ENCODE results near the gene STX10. TPM values are rescaled to one million over a fixed set of nuclear protein-coding genes. Genes with fewer than 3 reads are reported as not detected.
A peak's percentile ranks its signal among the peaks of the same experiment; 100 is the strongest.

Gene STX10
- total RNA-seq, 1 experiment from 2014 or later: 177 TPM

GRCh38 chr19:13127811-13128575, 22.2 kb downstream of the STX10 start:
- DNase-seq (ENCODE audit: low read depth): no peak
- in situ Hi-C loops (cut with HindIII; ENCODE audit: low pct_unique_long_range_greater_than_20kb, low sequenced_read_pairs): no loop called here

GRCh38 chr19:13127051-13127450, 23.1 kb downstream of the STX10 start:
- in situ Hi-C loops (cut with HindIII; ENCODE audit: low pct_unique_long_range_greater_than_20kb, low sequenced_read_pairs): no loop called here
- DNase-seq (ENCODE audit: low read depth): no peak

GRCh38 chr19:13122980-13123957, 26.9 kb downstream of the STX10 start:
- DNase-seq (ENCODE audit: low read depth): no peak

GRCh38 chr19:13122275-13122878, 27.8 kb downstream of the STX10 start:
- DNase-seq (ENCODE audit: low read depth): no peak
- in situ Hi-C loops (cut with HindIII; ENCODE audit: low pct_unique_long_range_greater_than_20kb, low sequenced_read_pairs): no loop called here

More at GRCh38 chr19:13122980-13123957, 26.9 kb downstream of the STX10 start:
- in situ Hi-C loops (cut with HindIII; ENCODE audit: low pct_unique_long_range_greater_than_20kb, low sequenced_read_pairs): no loop called here

DNA sequence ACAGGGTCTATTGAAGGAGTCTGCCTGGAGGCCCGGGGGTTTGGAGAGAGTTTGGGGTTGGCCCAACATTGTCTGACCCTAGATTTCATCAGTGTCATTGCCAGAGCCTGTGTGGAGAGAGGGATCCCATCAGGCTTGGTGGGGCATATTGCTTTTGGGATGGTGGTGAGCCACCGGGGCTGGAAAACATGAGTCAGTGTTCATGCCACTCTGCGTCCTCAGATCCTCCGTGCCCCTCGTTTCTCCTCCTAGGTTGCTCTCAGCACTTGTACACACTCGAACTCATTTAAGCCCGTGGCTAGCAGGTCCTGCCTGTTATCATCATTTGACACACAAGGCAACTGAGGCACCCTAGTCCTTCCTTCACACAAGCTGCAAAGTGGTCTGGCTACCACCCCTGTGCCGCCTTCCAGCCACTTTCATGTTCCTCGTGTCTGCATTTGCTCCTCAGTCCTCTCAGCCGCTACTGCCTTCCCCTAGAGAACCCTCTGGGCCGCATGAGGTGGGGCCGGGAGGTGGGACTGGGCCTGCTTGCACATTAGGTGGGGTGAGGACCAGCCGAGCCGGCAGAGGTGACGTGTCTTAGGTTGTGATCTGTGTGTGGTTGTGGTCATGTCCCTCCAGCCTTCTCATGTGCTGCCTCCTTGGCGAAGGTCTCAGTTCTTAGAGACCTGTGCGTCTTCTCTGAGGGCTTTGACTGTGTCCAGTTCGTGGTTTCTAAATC, 28.5 kb downstream of the STX10 start:
- in situ Hi-C loops (cut with HindIII; ENCODE audit: low pct_unique_long_range_greater_than_20kb, low sequenced_read_pairs): no loop called here
- DNase-seq (ENCODE audit: low read depth): no peak

GRCh38 chr19:13120817-13121216, 29.4 kb downstream of the STX10 start:
- no peak for DNase-seq (ENCODE audit: low read depth)
- in situ Hi-C loops (cut with HindIII; ENCODE audit: low pct_unique_long_range_greater_than_20kb, low sequenced_read_pairs): no loop called here

- in situ Hi-C loops (cut with HindIII; ENCODE audit: low pct_unique_long_range_greater_than_20kb, low sequenced_read_pairs): no loop called here
Observed at GRCh38 chr19:13120031-13120430, 30.1 kb downstream of the STX10 start.

GRCh38 chr19:13119627-13120026, 30.5 kb downstream of the STX10 start:
- in situ Hi-C loops (cut with HindIII; ENCODE audit: low pct_unique_long_range_greater_than_20kb, low sequenced_read_pairs): no loop called here
- no peak for DNase-seq (ENCODE audit: low read depth)

More at GRCh38 chr19:13120031-13120430, 30.1 kb downstream of the STX10 start:
- DNase-seq (ENCODE audit: low read depth): no peak

- DNase-seq (ENCODE audit: low read depth): no peak
- in situ Hi-C loops (cut with HindIII; ENCODE audit: low pct_unique_long_range_greater_than_20kb, low sequenced_read_pairs): no loop called here
Observed at GRCh38 chr19:13118424-13119193, 31.6 kb downstream of the STX10 start.

GRCh38 chr19:13117772-13118423, 32.3 kb downstream of the STX10 start, which contains the start of gene NACC1:
TSS of gene NACC1 (plus strand) at chr19:13118264. CDS start at chr19:13135208, 16,944 bp downstream.
- DNase-seq (ENCODE audit: low read depth): peak; percentile 83
- in situ Hi-C loops (cut with HindIII; ENCODE audit: low pct_unique_long_range_greater_than_20kb, low sequenced_read_pairs): no loop called here

GRCh38 chr19:13117176-13117771, 32.9 kb downstream of the STX10 start:
- in situ Hi-C loops (cut with HindIII; ENCODE audit: low pct_unique_long_range_greater_than_20kb, low sequenced_read_pairs): no loop called here
- no peak for DNase-seq (ENCODE audit: low read depth)

DNA sequence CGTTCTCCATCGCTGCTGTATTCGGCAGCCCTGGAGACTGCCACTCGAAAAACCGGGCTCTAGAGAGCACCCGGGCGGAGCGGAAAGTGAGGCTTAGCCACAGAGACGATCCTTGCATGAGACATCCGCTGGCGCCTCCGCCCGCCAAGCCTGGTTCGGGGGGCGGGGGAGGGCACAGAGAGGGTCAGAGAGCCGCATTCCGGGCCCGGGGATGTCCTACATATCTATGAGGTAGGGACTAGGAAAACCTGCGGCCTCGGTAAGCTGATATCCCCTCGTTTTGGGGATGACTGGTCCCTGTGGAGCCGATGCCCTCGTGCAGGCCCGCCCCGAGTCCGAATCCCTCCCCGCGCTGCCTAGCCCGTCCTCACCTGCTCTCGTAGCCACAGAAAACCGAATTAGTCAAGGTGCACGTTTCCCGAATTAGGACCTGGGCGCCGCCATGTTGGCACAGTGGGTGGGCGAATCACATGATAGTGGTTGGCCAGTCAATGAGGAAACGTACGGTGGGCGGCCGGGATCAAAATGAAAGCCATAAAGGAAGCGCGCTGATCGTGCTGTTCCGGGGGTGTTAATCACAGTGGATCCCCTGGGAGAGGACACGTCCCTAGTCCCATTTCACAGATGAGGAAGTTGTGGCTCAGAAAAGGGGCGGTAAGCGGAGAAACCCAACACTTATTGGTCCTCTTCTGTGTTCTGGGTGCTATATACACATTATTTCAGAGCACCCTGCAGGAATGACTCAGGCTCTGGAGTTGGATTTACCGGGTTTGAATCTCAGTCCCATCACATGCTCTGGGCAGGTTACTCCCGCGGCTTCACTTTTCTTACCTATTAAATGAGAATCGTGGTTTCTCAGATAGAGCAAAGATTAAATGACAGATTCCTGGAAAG, 33.6 kb downstream of the STX10 start, which contains the start of gene TRMT1:
TSS of gene TRMT1 (minus strand) at position 459 of the 894 bp plus-strand sequence. CDS start at position 118, 341 bp downstream.
- peak; percentile 91 for DNase-seq (ENCODE audit: low read depth)
- in situ Hi-C loops (cut with HindIII; ENCODE audit: low pct_unique_long_range_greater_than_20kb, low sequenced_read_pairs): no loop called here

GRCh38 chr19:13115936-13116281, 34.3 kb downstream of the STX10 start:
- in situ Hi-C loops (cut with HindIII; ENCODE audit: low pct_unique_long_range_greater_than_20kb, low sequenced_read_pairs): no loop called here
- no peak for DNase-seq (ENCODE audit: low read depth)

DNA sequence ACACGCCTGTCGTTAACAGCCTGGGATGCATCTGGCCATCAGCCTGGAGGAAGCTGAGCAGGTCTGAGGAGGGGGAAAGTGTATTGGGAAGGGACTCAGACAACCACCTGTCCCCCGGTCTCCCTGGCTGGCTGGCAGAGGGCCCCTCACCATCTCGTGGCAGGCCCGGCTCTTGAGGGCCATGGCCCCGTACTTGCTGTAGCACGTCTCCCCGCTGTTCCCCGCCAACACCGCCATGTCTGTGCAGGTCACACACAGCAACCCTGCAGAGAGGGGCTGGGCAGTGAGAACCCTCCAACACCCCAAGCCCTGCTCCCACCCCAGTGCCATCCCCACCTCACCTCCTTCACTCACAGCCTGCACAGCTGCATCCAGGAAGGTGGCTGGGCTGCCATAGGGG, 37.6 kb downstream of the STX10 start:
- in situ Hi-C loops (cut with HindIII; ENCODE audit: low pct_unique_long_range_greater_than_20kb, low sequenced_read_pairs): no loop called here
- no peak for DNase-seq (ENCODE audit: low read depth)

GRCh38 chr19:13110099-13110610, 40.0 kb downstream of the STX10 start:
- in situ Hi-C loops (cut with HindIII; ENCODE audit: low pct_unique_long_range_greater_than_20kb, low sequenced_read_pairs): no loop called here
- DNase-seq (ENCODE audit: low read depth): no peak
